PFSK-1 (cell line): ENCODE measurements around the gene ACSL3.

ENCODE experiments used
- POLR2AphosphoS5 ChIP-seq: IDR thresholded peaks from 2 replicates; pipeline ENCODE4 v1.6.1; 2012; ENCODE audit warnings: low read depth, mild to moderate bottlenecking, control low read depth, low read length, moderate library complexity
- SIN3A ChIP-seq: IDR thresholded peaks from 2 replicates; pipeline ENCODE4 v1.6.1; 2012; ENCODE audit warnings: mild to moderate bottlenecking, low read length, moderate library complexity, borderline replicate concordance; ENCODE audit not compliant: insufficient read depth

DNA sequence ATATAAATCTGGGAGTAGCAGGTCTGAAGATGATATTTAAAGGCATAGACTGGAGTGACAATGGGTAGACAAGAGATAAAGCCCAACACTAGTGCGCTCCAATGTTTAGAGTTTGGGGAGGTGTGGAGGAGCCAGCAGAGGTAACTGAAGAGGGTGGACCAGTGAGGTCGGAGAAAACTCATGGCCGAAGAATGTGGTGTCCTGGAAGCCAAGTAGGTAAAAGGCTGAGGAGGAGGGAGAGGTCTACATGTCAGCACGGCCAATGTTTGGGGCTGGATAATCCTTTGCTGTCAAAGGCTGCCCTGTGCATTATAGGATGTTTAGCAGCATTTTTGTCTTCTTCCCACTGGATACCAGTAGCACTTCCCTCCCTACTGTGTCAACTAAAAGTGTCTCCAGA lies 112.4 kb downstream of the ACSL3 start:
- TF ChIP-seq SIN3A (no peak), POLR2AphosphoS5 (no peak)
